Keratinocyte (primary cell): ENCODE results near the gene CLCA1. TPM values are rescaled to one million over a fixed set of nuclear protein-coding genes. Genes with fewer than 3 reads are reported as not detected.

Experiments used
- DNase-seq: peaks from one replicate; pipeline ENCODE4 v3.0.0-alpha.2; 2011; ENCODE audit warnings: low read depth, missing footprints, low spot score
- FAIRE-seq: peaks from 2 replicates; lab custom pipeline; 2011; peaks lifted over from hg19 to GRCh38; lab: Jason Lieb, UNC
- H2AFZ ChIP-seq: 2 replicates; pipeline ENCODE4 v1.6.0; 2012; ENCODE audit warnings: low read length, control low read depth, inconsistent platforms; ENCODE audit not compliant: control insufficient read depth
- H3K27ac ChIP-seq: 2 replicates; pipeline ENCODE4 v1.5.1; 2011; ENCODE audit warnings: low read length; ENCODE audit not compliant: control insufficient read depth, insufficient read depth
- H3K27me3 ChIP-seq: 3 replicates; pipeline ENCODE4 v1.6.0; 2011; ENCODE audit warnings: low read length; ENCODE audit not compliant: control insufficient read depth, insufficient read depth; ENCODE audit errors: extremely low read depth
- H3K36me3 ChIP-seq, 2 experiments: 2 replicates in 1 of 2; 3 replicates in 1 of 2; pipeline ENCODE4 v1.5.1; 2011; ENCODE audit warnings: low read length in 2 of 2, mild to moderate bottlenecking in 1 of 2; ENCODE audit not compliant: control insufficient read depth in 2 of 2, insufficient read depth in 2 of 2; ENCODE audit errors: extremely low read depth in 1 of 2
- H3K4me1 ChIP-seq: 3 replicates; pipeline ENCODE4 v1.5.1; 2011; ENCODE audit warnings: low read length; ENCODE audit not compliant: control insufficient read depth, insufficient read depth; ENCODE audit errors: extremely low read depth
- H3K4me2 ChIP-seq: 3 replicates; pipeline ENCODE4 v1.6.0; 2011; ENCODE audit warnings: low read depth, low read length; ENCODE audit not compliant: control insufficient read depth, insufficient read depth; ENCODE audit errors: extremely low read depth
- H3K4me3 ChIP-seq, 3 experiments: fragments of 200-600 bp in 1 of 3; sonication (generic) in 1 of 3; 2 replicates in 2 of 3; 3 replicates in 1 of 3; pipeline ENCODE4 v1.5.1; 2011 to 2016; ENCODE audit warnings: low read length in 3 of 3, mild to moderate bottlenecking in 3 of 3, control low read depth in 2 of 3, inconsistent platforms in 1 of 3, low read depth in 1 of 3, mixed read lengths in 1 of 3, mixed run types in 1 of 3, moderate library complexity in 1 of 3; ENCODE audit not compliant: control insufficient read depth in 2 of 3, insufficient read depth in 2 of 3; ENCODE audit errors: extremely low read depth in 1 of 3
- H3K79me2 ChIP-seq: 2 replicates; pipeline ENCODE4 v1.6.0; 2012; ENCODE audit warnings: low read length; ENCODE audit not compliant: control insufficient read depth, insufficient read depth
- H3K9ac ChIP-seq: 3 replicates; pipeline ENCODE4 v1.6.0; 2011; ENCODE audit warnings: low read length; ENCODE audit not compliant: control insufficient read depth, insufficient read depth; ENCODE audit errors: extremely low read depth
- H3K9me1 ChIP-seq: 3 replicates; pipeline ENCODE4 v1.6.0; 2011; ENCODE audit warnings: low read length; ENCODE audit not compliant: control insufficient read depth, insufficient read depth; ENCODE audit errors: extremely low read depth
- H3K9me3 ChIP-seq: 2 replicates; pipeline ENCODE4 v1.5.1; 2012; ENCODE audit warnings: low read depth, low read length; ENCODE audit not compliant: control insufficient read depth
- H4K20me1 ChIP-seq: 3 replicates; pipeline ENCODE4 v1.6.0; 2011; ENCODE audit warnings: low read length; ENCODE audit not compliant: control insufficient read depth, insufficient read depth; ENCODE audit errors: extremely low read depth
- CTCF ChIP-seq, 3 experiments: IDR thresholded peaks in 1 of 3; conservative IDR thresholded peaks in 1 of 3; optimal IDR thresholded peaks in 1 of 3; 2 replicates in 2 of 3; 3 replicates in 1 of 3; pipeline versions ENCODE3 to v1.5.1; 2011; ENCODE audit warnings: low read length in 3 of 3, mild to moderate bottlenecking in 3 of 3, moderate library complexity in 2 of 3, control low read depth in 1 of 3, inconsistent platforms in 1 of 3; ENCODE audit not compliant: insufficient read depth in 2 of 3; ENCODE audit errors: extremely low read depth in 1 of 3
- EZH2 ChIP-seq: IDR thresholded peaks from one replicate; pipeline ENCODE4 v1.6.1; 2012; ENCODE audit warnings: inconsistent platforms, mild to moderate bottlenecking, low read length, moderate library complexity
- dilution Hi-C: fragments of 300-500 bp; cut with MboI; formaldehyde crosslinking; loops from one replicate; pipeline ENCODE4 v1.7.0; 2020; ENCODE audit warnings: low sequenced_read_pairs; ENCODE audit not compliant: extremely low pct_ligation_motif_present
- polyA plus RNA-seq, 5 experiments: library from polyadenylated mRNA; depleted of rRNA in 3 of 5; stranded (reverse) in 3 of 5; stranded (forward) in 1 of 5; unstranded in 1 of 5; fragments of >200 nt; gene quantifications; 1 replicate in 1 of 5; 2 replicates in 3 of 5; 3 replicates in 1 of 5; pipeline versions ENCODE4 v1.2.1 to v1.2.3, GENCODE V29; 2011 to 2012; ENCODE audit warnings: missing spikeins in 2 of 5, low read depth in 1 of 5, low replicate concordance in 1 of 5

The CLCA1 gene
- polyA plus RNA-seq, 1 donor (not counting 4 experiments of a cell fraction or from before 2014, with no cell fraction given), result 0.04 TPM

DNA sequence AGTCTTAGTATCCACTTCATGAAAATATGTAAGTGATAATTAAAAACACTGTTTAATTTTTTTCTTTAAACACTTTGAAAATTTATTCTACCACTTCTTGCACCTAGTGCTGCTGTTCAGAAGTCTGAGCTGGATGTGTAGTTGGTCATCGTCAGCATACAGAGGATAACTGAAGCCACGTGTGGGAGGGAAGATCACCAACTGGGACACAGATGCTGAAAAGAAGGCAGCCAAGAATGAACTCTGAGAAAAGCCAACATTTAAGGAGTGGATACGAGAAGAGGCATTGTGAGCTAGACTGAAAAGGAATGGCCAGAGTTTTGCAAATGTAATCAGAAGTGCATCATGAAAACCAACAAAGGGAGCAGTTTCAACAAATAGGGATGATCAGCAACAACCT is 53.5 kb downstream of the CLCA1 start:
- no peak for DNase-seq
- dilution Hi-C loops, result loop anchor here (25.0 kb wide), 1 partner anchor 165 kb away; no protein-coding TSS in a partner anchor
- no peak overlapping the region for H2AFZ ChIP-seq

GRCh38 chr1:86523670-86524354 is 55.1 kb downstream of the CLCA1 start:
- no peak for FAIRE-seq

More for the DNA sequence above, 53.5 kb downstream of the CLCA1 start:
- H3K36me3 ChIP-seq, result no peaks in the 10 kb centered on the region
- no peaks in the 10 kb centered on the region for H3K9me3 ChIP-seq
- no peak for FAIRE-seq
- H3K9me1 ChIP-seq, result no peaks in the 10 kb centered on the region
- H3K4me3 ChIP-seq, result no peak overlapping the region
- TF ChIP-seq CTCF (optimal IDR thresholded peaks at IDR 0.05 in 1 of 3, IDR thresholded peaks at IDR 0.05 in 1 of 3, conservative IDR thresholded peaks at IDR 0.05 in 1 of 3; ENCODE audit: extremely low read depth in 1 of 3, insufficient read depth in 2 of 3, low read length in 3 of 3) (no peak), EZH2 (no peak)
- no peak overlapping the region for H3K27ac ChIP-seq
- peaks cover 6% of the 10 kb centered on the region for H3K4me1 ChIP-seq
- H3K27me3 ChIP-seq, result no peaks in the 10 kb centered on the region
- H3K4me2 ChIP-seq, result no peak overlapping the region
- no peaks in the 10 kb centered on the region for H3K79me2 ChIP-seq
- no peak overlapping the region for H3K9ac ChIP-seq
- H4K20me1 ChIP-seq, result no peaks in the 10 kb centered on the region

More at GRCh38 chr1:86523670-86524354, 55.1 kb downstream of the CLCA1 start:
- Histone ChIP-seq H3K36me3 (no peaks in the 10 kb centered on the region), H3K9ac (no peak overlapping the region), H3K9me3 (no peaks in the 10 kb centered on the region), H3K4me2 (no peak overlapping the region), H3K79me2 (no peaks in the 10 kb centered on the region), H4K20me1 (no peaks in the 10 kb centered on the region), H3K27me3 (no peaks in the 10 kb centered on the region), H2AFZ (no peak overlapping the region), H3K27ac (no peak overlapping the region), H3K9me1 (no peaks in the 10 kb centered on the region), H3K4me3 (no peak overlapping the region), H3K4me1 (no peaks in the 10 kb centered on the region)
- TF ChIP-seq EZH2 (no peak), CTCF (optimal IDR thresholded peaks at IDR 0.05 in 1 of 3, IDR thresholded peaks at IDR 0.05 in 1 of 3, conservative IDR thresholded peaks at IDR 0.05 in 1 of 3; ENCODE audit: extremely low read depth in 1 of 3, insufficient read depth in 2 of 3, low read length in 3 of 3) (no peak)
- dilution Hi-C loops, result loop anchor here (25.0 kb wide), 1 partner anchor 163 kb away; no protein-coding TSS in a partner anchor
- no peak for DNase-seq
